ENCODE data around the gene PUM2. TPM values are rescaled to one million over a fixed set of nuclear protein-coding genes. Genes with fewer than 3 reads are reported as not detected.
"Not testable (repeated sequence)": the region's sequence is repeated elsewhere in the genome, so short reads cannot be mapped to it uniquely, and the experiment has no call there.

The PUM2 gene
- total RNA-seq, 1 experiment from 2014 or later, result 105 TPM

DNA sequence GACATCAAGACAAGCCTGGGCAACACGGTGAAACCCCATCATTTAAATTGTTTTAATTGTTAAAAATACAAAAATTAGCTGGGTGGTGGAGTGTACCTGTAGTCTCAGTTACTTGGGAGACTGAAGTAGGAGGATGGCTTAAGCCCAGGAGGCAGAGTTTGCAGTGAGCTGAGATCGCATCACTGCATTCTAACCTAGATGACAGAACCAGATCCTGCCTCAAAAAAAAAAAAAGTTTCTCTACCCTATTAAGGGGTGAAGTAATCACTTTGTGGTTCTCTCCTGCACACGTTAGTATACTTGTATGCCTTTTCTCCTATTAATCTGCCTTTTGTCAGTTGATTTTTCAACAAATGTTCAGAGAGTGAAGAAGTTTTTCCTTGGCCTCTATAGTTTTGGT, 18.1 kb upstream of the PUM2 start:
- Histone ChIP-seq H2AFZ (ENCODE audit: low read depth, low read length, poor library complexity, severe bottlenecking) (no peak overlapping the region), H3K79me2 (ENCODE audit: insufficient read depth, low read length) (no peaks in the 10 kb centered on the region), H3K27ac (ENCODE audit: low read depth, low read length) (no peak overlapping the region), H3K4me2 (ENCODE audit: low read length) (no peak overlapping the region), H3K27me3 (ENCODE audit: insufficient read depth, low read length) (no peaks in the 10 kb centered on the region), H3K4me3 (replicated peaks in 1 of 2; ENCODE audit: low read depth in 1 of 2, low read length in 2 of 2) (no peak overlapping the region), H4K20me1 (ENCODE audit: insufficient read depth) (no peaks in the 10 kb centered on the region), H3K9me2 (ENCODE audit: insufficient read depth) (no peaks in the 10 kb centered on the region), H3K36me3 (ENCODE audit: control insufficient read depth in 1 of 2, insufficient read depth in 2 of 2, low read length in 2 of 2) (no peaks in the 10 kb centered on the region), H3K9ac (ENCODE audit: low read length) (no peak overlapping the region), H3K9me3 (ENCODE audit: control insufficient read depth in 1 of 2, insufficient read depth in 1 of 2, low read depth in 1 of 2, low read length in 2 of 2) (no peaks in the 10 kb centered on the region), H3K4me1 (ENCODE audit: control insufficient read depth in 1 of 2, insufficient read depth in 2 of 2, low read length in 2 of 2) (peaks cover 0 to 5% of the 10 kb centered on the region in 2 experiments; a peak in 1 of 4 replicates)
- ChIA-PET RAD21 (ENCODE audit: low non-redundant PET in 1 of 2, low total read pairs in 2 of 2, uncharacterized antibody in 2 of 2, unreplicated experiment in 2 of 2) (no interaction called here), POLR2A (no interaction called here), CTCF (no interaction called here)
- intact Hi-C loops (cut with micrococcal nuclease), result no loop called here
- ATAC-seq, result no peak
- DNase-seq (ENCODE audit: low read depth, low spot score), result no peak
- TF ChIP-seq, protein P1, sequence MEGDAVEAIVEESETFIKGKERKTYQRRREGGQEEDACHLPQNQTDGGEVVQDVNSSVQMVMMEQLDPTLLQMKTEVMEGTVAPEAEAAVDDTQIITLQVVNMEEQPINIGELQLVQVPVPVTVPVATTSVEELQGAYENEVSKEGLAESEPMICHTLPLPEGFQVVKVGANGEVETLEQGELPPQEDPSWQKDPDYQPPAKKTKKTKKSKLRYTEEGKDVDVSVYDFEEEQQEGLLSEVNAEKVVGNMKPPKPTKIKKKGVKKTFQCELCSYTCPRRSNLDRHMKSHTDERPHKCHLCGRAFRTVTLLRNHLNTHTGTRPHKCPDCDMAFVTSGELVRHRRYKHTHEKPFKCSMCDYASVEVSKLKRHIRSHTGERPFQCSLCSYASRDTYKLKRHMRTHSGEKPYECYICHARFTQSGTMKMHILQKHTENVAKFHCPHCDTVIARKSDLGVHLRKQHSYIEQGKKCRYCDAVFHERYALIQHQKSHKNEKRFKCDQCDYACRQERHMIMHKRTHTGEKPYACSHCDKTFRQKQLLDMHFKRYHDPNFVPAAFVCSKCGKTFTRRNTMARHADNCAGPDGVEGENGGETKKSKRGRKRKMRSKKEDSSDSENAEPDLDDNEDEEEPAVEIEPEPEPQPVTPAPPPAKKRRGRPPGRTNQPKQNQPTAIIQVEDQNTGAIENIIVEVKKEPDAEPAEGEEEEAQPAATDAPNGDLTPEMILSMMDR (IDR thresholded peaks at IDR 0.05 in 2 of 3, conservative IDR thresholded peaks at IDR 0.05 in 1 of 3; ENCODE audit: borderline replicate concordance in 1 of 3, insufficient read depth in 1 of 3, low read depth in 2 of 3, low read length in 2 of 3), result no peak
- TF ChIP-seq RAD21 (IDR thresholded peaks at IDR 0.05; ENCODE audit: low read depth) (no peak), FOSL1 (IDR thresholded peaks at IDR 0.05; ENCODE audit: low read depth) (no peak), EZH2 (IDR thresholded peaks at IDR 0.05) (no peak), ELF1 (IDR thresholded peaks at IDR 0.05; ENCODE audit: borderline replicate concordance, low read depth) (no peak), SIN3A (IDR thresholded peaks at IDR 0.05; ENCODE audit: low read depth) (no peak), SRF (IDR thresholded peaks at IDR 0.05; ENCODE audit: low read depth) (no peak), SP1 (IDR thresholded peaks at IDR 0.05; ENCODE audit: low read depth) (no peak), CBX3 (IDR thresholded peaks at IDR 0.05; ENCODE audit: low read depth) (no peak), CEBPB (IDR thresholded peaks at IDR 0.05; ENCODE audit: low read depth) (no peak), JUND (IDR thresholded peaks at IDR 0.05) (no peak), POLR2A (IDR thresholded peaks at IDR 0.05; ENCODE audit: borderline replicate concordance, extremely low read depth, insufficient read depth, insufficient read length) (no peak), EZH2phosphoT487 (IDR thresholded peaks at IDR 0.05; ENCODE audit: borderline replicate concordance) (no peak)
- TF ChIP-seq, protein P2, sequence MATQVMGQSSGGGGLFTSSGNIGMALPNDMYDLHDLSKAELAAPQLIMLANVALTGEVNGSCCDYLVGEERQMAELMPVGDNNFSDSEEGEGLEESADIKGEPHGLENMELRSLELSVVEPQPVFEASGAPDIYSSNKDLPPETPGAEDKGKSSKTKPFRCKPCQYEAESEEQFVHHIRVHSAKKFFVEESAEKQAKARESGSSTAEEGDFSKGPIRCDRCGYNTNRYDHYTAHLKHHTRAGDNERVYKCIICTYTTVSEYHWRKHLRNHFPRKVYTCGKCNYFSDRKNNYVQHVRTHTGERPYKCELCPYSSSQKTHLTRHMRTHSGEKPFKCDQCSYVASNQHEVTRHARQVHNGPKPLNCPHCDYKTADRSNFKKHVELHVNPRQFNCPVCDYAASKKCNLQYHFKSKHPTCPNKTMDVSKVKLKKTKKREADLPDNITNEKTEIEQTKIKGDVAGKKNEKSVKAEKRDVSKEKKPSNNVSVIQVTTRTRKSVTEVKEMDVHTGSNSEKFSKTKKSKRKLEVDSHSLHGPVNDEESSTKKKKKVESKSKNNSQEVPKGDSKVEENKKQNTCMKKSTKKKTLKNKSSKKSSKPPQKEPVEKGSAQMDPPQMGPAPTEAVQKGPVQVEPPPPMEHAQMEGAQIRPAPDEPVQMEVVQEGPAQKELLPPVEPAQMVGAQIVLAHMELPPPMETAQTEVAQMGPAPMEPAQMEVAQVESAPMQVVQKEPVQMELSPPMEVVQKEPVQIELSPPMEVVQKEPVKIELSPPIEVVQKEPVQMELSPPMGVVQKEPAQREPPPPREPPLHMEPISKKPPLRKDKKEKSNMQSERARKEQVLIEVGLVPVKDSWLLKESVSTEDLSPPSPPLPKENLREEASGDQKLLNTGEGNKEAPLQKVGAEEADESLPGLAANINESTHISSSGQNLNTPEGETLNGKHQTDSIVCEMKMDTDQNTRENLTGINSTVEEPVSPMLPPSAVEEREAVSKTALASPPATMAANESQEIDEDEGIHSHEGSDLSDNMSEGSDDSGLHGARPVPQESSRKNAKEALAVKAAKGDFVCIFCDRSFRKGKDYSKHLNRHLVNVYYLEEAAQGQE (IDR thresholded peaks at IDR 0.05; ENCODE audit: low read depth), result no peak
- TF ChIP-seq, protein P3, sequence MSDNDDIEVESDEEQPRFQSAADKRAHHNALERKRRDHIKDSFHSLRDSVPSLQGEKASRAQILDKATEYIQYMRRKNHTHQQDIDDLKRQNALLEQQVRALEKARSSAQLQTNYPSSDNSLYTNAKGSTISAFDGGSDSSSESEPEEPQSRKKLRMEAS (IDR thresholded peaks at IDR 0.05), result no peak
- BruUV-seq (replicated peaks), result no TSS peak

DNA sequence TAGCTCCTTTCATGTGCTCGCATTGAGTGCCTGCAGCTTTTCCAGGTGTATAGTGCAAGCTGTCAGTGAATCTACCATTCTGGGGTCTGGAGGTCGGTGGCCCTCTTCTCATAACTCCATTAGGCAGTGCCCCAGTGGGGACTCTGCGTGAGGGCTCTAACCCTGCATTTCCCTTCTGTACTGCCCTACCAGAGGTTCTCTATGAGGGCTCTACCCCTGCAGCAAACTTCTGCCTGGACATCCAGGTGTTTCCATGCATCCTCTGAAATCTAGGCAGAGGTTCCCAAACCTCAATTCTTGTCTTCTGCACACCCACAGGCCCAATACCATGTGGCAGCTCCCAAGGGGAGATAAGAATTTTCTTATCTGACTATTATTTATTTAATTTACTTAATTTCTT, 17.3 kb upstream of the PUM2 start:
- H3K9me2 ChIP-seq (ENCODE audit: insufficient read depth); BruUV-seq (replicated peaks); H3K27me3 ChIP-seq (ENCODE audit: insufficient read depth, low read length); CTCF ChIA-PET; H3K9ac ChIP-seq (ENCODE audit: low read length); ATAC-seq; H3K27ac ChIP-seq (ENCODE audit: low read depth, low read length); H3K9me3 ChIP-seq (ENCODE audit: control insufficient read depth in 1 of 2, insufficient read depth in 1 of 2, low read depth in 1 of 2, low read length in 2 of 2); H3K36me3 ChIP-seq (ENCODE audit: control insufficient read depth in 1 of 2, insufficient read depth in 2 of 2, low read length in 2 of 2); POLR2A ChIA-PET; DNase-seq (ENCODE audit: low read depth, low spot score); H2AFZ ChIP-seq (ENCODE audit: low read depth, low read length, poor library complexity, severe bottlenecking); intact Hi-C loops (cut with micrococcal nuclease); H3K4me3 ChIP-seq (replicated peaks in 1 of 2; ENCODE audit: low read depth in 1 of 2, low read length in 2 of 2); H3K79me2 ChIP-seq (ENCODE audit: insufficient read depth, low read length); RAD21 ChIA-PET (ENCODE audit: low non-redundant PET in 1 of 2, low total read pairs in 2 of 2, uncharacterized antibody in 2 of 2, unreplicated experiment in 2 of 2); H3K4me2 ChIP-seq (ENCODE audit: low read length); H3K4me1 ChIP-seq (ENCODE audit: control insufficient read depth in 1 of 2, insufficient read depth in 2 of 2, low read length in 2 of 2); H4K20me1 ChIP-seq (ENCODE audit: insufficient read depth): not testable (repeated sequence)

Data from HCT116 (cell line).